Suprapubic skin (tissue), 4 donors: Measurements from ENCODE around the gene NRP1. TPM values are rescaled to one million over a fixed set of nuclear protein-coding genes. Genes with fewer than 3 reads are reported as not detected.

Source experiments
- DNase-seq, 2 donors: peaks; one replicate each; pipeline ENCODE4 v3.0.0-alpha.2; 2019; ENCODE audit warnings: low spot score in 2 of 2
- H3K27ac ChIP-seq: fragments of 200-600 bp; sonication (generic); one replicate; pipeline ENCODE4 v1.5.1; 2019
- H3K27me3 ChIP-seq: fragments of 200-600 bp; sonication (generic); one replicate; pipeline ENCODE4 v1.5.1; 2019
- H3K36me3 ChIP-seq: fragments of 200-600 bp; sonication (generic); one replicate; pipeline ENCODE4 v1.5.1; 2019
- H3K4me1 ChIP-seq: fragments of 200-600 bp; sonication (generic); one replicate; pipeline ENCODE4 v1.5.1; 2019
- H3K4me3 ChIP-seq: fragments of 200-600 bp; sonication (generic); one replicate; pipeline ENCODE4 v1.5.1; 2019; ENCODE audit warnings: mild to moderate bottlenecking
- H3K9me3 ChIP-seq: fragments of 200-600 bp; sonication (generic); one replicate; pipeline ENCODE4 v1.5.1; 2019
- CTCF ChIP-seq, 2 donors: fragments of 200-600 bp in 1 of 2; fragments of 450-650 bp in 1 of 2; sonication (generic) in 1 of 2; IDR thresholded peaks; one replicate each; pipeline ENCODE4 v1.5.1; 2016 to 2019; ENCODE audit warnings: antibody characterized with exemption in 2 of 2, mild to moderate bottlenecking in 1 of 2, moderate library complexity in 1 of 2
- EP300 ChIP-seq: sonication (generic); formaldehyde crosslinking; IDR thresholded peaks from one replicate; pipeline ENCODE4 v1.6.1; 2017; ENCODE audit warnings: antibody characterized with exemption
- POLR2A ChIP-seq, 2 donors: fragments of 450-650 bp; IDR thresholded peaks; one replicate each; pipeline ENCODE4 v1.6.1; 2017; ENCODE audit warnings: antibody characterized with exemption in 2 of 2, mild to moderate bottlenecking in 2 of 2, moderate library complexity in 2 of 2
- POLR2AphosphoS5 ChIP-seq, 3 donors: sonication (generic); formaldehyde crosslinking; IDR thresholded peaks; one replicate each; pipeline ENCODE4 v1.6.1; 2017; ENCODE audit warnings: antibody characterized with exemption in 3 of 3
- WGBS: methylation state at CpG from one replicate; pipeline ENCODE4 v1.1.5; 2018; 5-methylcytosine and 5-hydroxymethylcytosine counted together
- total RNA-seq, 4 donors: library from RNA; depleted of rRNA; stranded (reverse); fragments of >200 nt; gene quantifications; one replicate each; pipeline ENCODE4 v1.1.0, GENCODE V29; 2016

Gene NRP1
- total RNA-seq, 4 donors from 2014 or later = 9.5 to 23.7 (median 18.2) TPM

GRCh38 chr10:33136271-33136670, 198.2 kb downstream of the NRP1 start:
- H3K9me3 ChIP-seq = no peaks in the 10 kb centered on the region
- no peaks in the 10 kb centered on the region for H3K27me3 ChIP-seq
- 52% methylated on average over 3 of the region's 3 CpGs for WGBS
- H3K4me3 ChIP-seq = no peak overlapping the region
- no peak for TF ChIP-seq CTCF (IDR thresholded peaks at IDR 0.05)
- no peak for TF ChIP-seq EP300
- no peak for TF ChIP-seq POLR2AphosphoS5 (IDR thresholded peaks at IDR 0.05)
- no peak for TF ChIP-seq POLR2A (IDR thresholded peaks at IDR 0.05)
- H3K27ac ChIP-seq = no peak overlapping the region
- peaks cover 26% of the 10 kb centered on the region for H3K4me1 ChIP-seq
- DNase-seq = peak in 1 of 2 donors; percentile 45
- no peaks in the 10 kb centered on the region for H3K36me3 ChIP-seq

- H3K4me1 ChIP-seq = peaks cover 39% of the 10 kb centered on the region
- H3K9me3 ChIP-seq = no peaks in the 10 kb centered on the region
- DNase-seq = no peak
- H3K27me3 ChIP-seq = no peaks in the 10 kb centered on the region
- H3K4me3 ChIP-seq = no peak overlapping the region
- WGBS = 47% methylated on average over 11 of the region's 11 CpGs
- H3K36me3 ChIP-seq = no peaks in the 10 kb centered on the region
- H3K27ac ChIP-seq = peak overlapping the region; percentile 73
- TF ChIP-seq POLR2AphosphoS5 (IDR thresholded peaks at IDR 0.05) (peak in 1 of 3 donors; percentile 33), CTCF (IDR thresholded peaks at IDR 0.05) (no peak)
Measured at GRCh38 chr10:33134011-33134751, 200.3 kb downstream of the NRP1 start.

- H3K36me3 ChIP-seq = no peaks in the 10 kb centered on the region
- no peak overlapping the region for H3K4me3 ChIP-seq
- no peaks in the 10 kb centered on the region for H3K9me3 ChIP-seq
- TF ChIP-seq CTCF (IDR thresholded peaks at IDR 0.05) (no peak), POLR2A (IDR thresholded peaks at IDR 0.05) (no peak), POLR2AphosphoS5 (IDR thresholded peaks at IDR 0.05) (no peak), EP300 (no peak)
- H3K4me1 ChIP-seq = peaks cover 45% of the 10 kb centered on the region
- no peak for DNase-seq
- H3K27ac ChIP-seq = peak overlapping the region; percentile 60
- H3K27me3 ChIP-seq = no peaks in the 10 kb centered on the region
Measured at GRCh38 chr10:33133557-33133956, 200.9 kb downstream of the NRP1 start.

GRCh38 chr10:33132626-33133025, 201.8 kb downstream of the NRP1 start:
- Histone ChIP-seq H3K27me3 (no peaks in the 10 kb centered on the region), H3K4me3 (no peak overlapping the region), H3K9me3 (no peaks in the 10 kb centered on the region), H3K27ac (no peak overlapping the region), H3K4me1 (peaks cover 46% of the 10 kb centered on the region), H3K36me3 (no peaks in the 10 kb centered on the region)
- TF ChIP-seq POLR2AphosphoS5 (IDR thresholded peaks at IDR 0.05) (no peak), CTCF (IDR thresholded peaks at IDR 0.05) (no peak), POLR2A (IDR thresholded peaks at IDR 0.05) (no peak), EP300 (no peak)
- WGBS = 95% methylated on average over 1 of the region's 1 CpG
- DNase-seq = no peak

GRCh38 chr10:33129996-33130386, 204.5 kb downstream of the NRP1 start:
- WGBS = 71% methylated on average over 5 of the region's 5 CpGs

More at GRCh38 chr10:33129996-33130386, 204.5 kb downstream of the NRP1 start:
- Histone ChIP-seq H3K27me3 (no peaks in the 10 kb centered on the region), H3K36me3 (no peaks in the 10 kb centered on the region), H3K27ac (peak overlapping the region; percentile 34), H3K4me1 (peaks cover 46% of the 10 kb centered on the region), H3K4me3 (no peak overlapping the region), H3K9me3 (no peaks in the 10 kb centered on the region)
- no peak for TF ChIP-seq POLR2A (IDR thresholded peaks at IDR 0.05)
- no peak for TF ChIP-seq POLR2AphosphoS5 (IDR thresholded peaks at IDR 0.05)
- TF ChIP-seq CTCF (IDR thresholded peaks at IDR 0.05) = no peak
- TF ChIP-seq EP300 = no peak
- no peak for DNase-seq
